GM19455 (cell line): ENCODE results near the gene FAIM.
"Not testable (repeated sequence)": the region's sequence is repeated elsewhere in the genome, so short reads cannot be mapped to it uniquely, and the experiment has no call there.

Experiments
- ATAC-seq: cut with Tn5 transposase; IDR thresholded peaks from one replicate; pipeline ENCODE4 v1.9.1; 2021; ENCODE audit not compliant: unreplicated experiment

FAIM gene

DNA sequence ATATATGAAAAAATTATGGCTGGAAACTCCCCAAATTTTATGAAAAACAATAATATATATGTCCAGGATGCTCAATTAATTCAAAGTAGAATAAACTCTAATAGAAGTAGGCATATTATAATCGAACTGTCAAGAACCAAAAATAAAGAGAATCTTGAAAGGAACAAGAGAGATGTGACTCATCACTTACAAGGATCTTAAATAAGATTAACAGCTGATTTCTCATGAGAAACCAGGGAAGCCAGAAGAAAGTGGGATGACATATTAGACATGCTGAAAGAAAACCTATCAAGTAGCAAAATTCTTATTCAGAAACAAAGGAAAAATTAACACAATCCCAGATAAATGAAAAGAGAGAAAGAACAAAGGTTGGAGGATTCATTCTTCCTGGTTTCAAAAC lies 66.8 kb downstream of the FAIM start:
- ATAC-seq: no peak

DNA sequence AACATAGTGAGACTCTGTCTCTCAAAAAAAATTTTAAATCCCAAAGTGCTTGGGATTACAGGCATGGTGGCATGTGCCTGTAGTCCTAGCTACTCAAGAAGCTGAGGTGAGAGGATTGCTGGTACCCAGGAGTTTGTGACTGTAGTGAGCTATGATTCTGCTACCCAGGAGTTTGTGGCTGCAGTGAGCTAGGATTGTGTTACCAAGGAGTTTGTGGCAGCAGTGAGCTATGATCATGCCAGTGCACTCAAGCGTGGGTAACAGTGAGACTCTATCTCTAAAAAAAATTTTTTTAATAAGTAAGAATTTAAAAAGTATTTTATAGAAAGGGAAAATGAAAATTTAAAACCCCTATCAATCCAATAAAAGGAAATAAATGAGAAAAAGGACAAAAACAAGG lies 69.5 kb downstream of the FAIM start:
- ATAC-seq: no peak

DNA sequence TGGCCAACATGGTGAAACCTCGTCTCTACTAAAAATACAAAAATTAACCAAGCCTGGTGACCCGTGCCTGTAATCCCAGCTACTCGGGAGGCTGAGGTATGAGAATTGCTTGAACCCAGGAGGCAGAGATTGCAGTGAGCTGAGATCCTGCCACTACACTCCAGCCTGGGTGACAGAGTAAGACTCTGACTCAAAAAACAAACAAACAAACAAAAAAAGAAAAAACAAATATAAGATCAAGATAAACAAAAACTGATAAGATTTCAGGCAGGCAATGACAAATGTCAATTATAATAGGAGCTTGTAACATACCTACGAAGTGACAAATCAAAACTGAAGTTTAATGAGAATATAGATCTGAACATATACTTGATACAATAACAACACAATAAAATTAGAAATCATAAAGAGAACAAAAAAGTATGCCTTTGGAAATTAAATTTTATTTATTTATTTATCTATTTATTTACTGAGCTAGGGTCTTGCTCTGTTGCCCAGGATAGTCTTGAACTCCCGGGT lies 70.4 kb downstream of the FAIM start:
- ATAC-seq: no peak

DNA sequence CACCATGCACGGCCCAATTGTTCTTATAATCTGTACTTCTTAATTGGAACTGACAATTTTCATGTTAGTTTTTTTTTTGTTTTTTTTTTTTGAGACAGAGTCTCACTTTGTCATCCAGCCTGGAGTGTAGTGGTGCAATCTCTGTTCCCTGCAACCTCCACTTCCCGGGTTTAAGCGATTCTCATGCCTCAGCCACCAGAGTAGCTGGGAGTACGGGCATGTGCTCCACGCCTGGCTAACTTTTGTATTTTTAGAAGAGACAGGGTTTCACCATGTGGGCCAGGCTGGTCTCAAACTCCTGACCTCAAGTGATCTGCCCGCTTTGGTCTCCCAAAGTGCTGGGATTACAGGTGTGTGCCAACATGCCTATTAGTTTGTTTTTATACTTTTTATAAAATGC lies 72.4 kb downstream of the FAIM start:
- ATAC-seq: not testable (repeated sequence)

DNA sequence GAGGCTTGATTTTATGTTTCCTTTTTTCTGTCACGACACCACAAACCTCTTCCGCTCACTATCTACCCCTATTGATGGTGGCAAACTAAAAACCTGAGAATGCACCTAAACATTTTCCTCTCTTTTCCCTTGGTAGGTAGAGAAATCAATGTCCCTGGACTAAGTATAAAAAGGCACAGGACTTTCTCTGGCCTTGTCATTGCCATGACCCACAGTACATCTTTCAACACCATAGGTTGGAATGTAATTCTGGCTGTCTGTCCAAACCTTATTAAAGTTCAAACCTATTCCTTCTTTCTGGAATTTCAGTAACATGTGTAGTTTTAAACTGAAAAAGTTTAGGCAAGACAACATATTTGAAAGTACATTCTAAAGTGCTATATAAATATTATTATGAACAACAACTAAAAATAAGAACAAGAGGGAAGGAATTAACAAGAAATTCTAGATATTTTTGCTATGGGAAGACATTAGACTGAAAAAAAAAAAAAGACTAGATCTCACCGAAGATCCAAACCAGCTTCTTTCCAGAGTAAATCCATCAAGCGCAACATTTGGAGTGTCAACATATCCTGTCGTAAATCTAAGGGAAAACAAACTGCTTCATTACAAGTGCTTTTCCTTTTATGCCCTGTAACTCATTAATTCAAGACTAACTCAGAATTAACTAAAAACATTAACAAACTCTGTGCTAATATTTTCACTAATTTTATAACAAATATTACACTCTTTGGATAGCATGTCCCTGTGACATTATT lies 73.1 kb downstream of the FAIM start:
- ATAC-seq: no peak

DNA sequence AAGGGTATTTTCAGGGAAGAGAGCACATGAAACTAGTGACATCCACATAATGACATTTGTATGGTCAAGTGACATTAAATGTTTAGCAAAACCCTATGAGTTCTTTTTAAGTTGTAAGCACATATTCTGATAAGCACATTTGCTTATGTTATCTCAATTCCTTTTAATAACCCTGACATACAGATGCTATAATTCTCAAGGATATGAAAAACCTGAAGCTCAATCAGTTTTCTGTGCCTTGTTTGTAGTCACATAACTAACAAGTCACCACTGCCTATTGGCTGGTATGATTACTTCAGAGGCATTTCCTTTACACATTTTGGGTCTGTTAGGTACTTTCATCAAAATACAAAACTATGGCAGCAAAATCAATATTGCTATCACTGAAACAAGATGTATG lies 74.1 kb downstream of the FAIM start:
- no peak for ATAC-seq
